ENCODE results near the gene CLPSL1. TPM values are rescaled to one million over a fixed set of nuclear protein-coding genes. Genes with fewer than 3 reads are reported as not detected.

The CLPSL1 gene
- total RNA-seq, 1 donor from 2014 or later: 0.40 TPM

DNA sequence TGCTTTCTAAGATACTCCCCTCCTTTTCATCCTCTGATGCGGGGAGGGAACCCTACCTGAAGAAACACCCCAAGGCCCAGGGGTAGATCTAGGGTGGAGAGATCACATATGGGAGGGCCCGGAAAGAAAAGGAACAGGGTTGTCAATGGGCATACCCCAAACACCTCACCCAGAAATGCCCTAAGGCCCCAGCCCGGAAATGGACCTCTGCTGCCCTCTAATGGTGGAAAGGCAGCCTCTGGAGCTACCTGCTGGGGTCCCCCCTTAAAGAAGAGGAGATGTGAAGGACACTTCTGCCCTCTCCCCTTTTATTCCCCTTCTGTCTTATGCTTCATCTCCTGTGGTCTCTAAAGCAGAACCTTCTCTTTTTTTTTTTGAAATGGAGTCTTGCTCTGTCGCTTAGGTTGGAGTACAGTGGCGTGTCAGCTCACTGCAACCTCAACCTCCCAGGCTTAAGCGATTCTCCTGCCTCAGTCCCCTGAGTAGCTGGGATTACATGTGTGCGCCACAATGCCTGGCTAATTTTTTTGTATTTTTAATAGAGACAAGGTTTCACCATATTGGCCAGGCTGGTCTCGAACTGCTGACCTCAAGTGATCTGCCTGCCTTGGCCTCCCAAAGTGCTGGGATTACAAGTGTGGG is 44.4 kb upstream of the CLPSL1 start:
- Mint-ChIP-seq H3K9me3 (no peaks in the 10 kb centered on the region), H3K27ac (no peak overlapping the region), H3K27me3 (ENCODE audit: low read depth) (no peaks in the 10 kb centered on the region), H3K36me3 (no peaks in the 10 kb centered on the region), H3K4me1 (peaks cover 43% of the 10 kb centered on the region), H3K4me3 (no peak overlapping the region)
- TF ChIP-seq, protein P1, sequence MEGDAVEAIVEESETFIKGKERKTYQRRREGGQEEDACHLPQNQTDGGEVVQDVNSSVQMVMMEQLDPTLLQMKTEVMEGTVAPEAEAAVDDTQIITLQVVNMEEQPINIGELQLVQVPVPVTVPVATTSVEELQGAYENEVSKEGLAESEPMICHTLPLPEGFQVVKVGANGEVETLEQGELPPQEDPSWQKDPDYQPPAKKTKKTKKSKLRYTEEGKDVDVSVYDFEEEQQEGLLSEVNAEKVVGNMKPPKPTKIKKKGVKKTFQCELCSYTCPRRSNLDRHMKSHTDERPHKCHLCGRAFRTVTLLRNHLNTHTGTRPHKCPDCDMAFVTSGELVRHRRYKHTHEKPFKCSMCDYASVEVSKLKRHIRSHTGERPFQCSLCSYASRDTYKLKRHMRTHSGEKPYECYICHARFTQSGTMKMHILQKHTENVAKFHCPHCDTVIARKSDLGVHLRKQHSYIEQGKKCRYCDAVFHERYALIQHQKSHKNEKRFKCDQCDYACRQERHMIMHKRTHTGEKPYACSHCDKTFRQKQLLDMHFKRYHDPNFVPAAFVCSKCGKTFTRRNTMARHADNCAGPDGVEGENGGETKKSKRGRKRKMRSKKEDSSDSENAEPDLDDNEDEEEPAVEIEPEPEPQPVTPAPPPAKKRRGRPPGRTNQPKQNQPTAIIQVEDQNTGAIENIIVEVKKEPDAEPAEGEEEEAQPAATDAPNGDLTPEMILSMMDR (IDR thresholded peaks at IDR 0.05; ENCODE audit: unreplicated experiment): peak; percentile 76
- DNase-seq (ENCODE audit: low spot score in 2 of 2, unreplicated experiment in 2 of 2): peak; percentile 57 to 88

DNA sequence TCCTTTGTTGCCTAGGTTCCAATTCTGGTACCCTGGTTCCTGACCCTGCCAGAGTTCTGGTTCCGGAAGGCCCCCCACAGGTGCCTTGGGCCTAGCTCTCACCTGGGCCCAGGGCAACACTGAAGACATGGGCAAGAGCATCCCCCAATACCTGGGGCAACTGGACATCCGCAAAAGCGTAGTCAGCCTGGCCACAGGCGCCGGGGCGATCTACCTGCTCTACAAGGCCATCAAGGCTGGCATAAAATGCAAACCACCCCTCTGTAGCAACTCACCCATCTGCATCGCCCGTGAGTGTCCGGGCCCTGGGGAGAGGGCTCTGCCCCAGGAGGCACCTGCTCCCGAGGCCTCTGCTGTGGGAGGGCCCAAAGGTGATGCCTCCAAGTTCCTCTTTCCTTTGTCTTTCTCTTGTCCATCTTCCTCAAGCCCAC is 43.8 kb upstream of the CLPSL1 start, which contains the start of gene ARMC12:
ARMC12 (plus strand) TSS at position 51 of the 431 bp plus-strand sequence; CDS start at position 128, 77 bp downstream.
- Mint-ChIP-seq H3K27ac (no peak within 1 kb of the TSS), H3K4me1 (peaks cover 43% of the 10 kb centered on the region), H3K4me3 (no peak within 1 kb of the TSS), H3K27me3 (ENCODE audit: low read depth) (no peaks in the 10 kb centered on the region), H3K36me3 (no peaks in the 10 kb centered on the region), H3K9me3 (no peaks in the 10 kb centered on the region)
- DNase-seq (ENCODE audit: low spot score in 2 of 2, unreplicated experiment in 2 of 2): no peak
- TF ChIP-seq, protein P1 (IDR thresholded peaks at IDR 0.05; ENCODE audit: unreplicated experiment): no peak

GRCh38 chr6:35737413-35738211 is 43.2 kb upstream of the CLPSL1 start:
- DNase-seq (ENCODE audit: low spot score in 2 of 2, unreplicated experiment in 2 of 2): no peak
- peaks cover 39% of the 10 kb centered on the region for H3K4me1 Mint-ChIP-seq
- H3K9me3 Mint-ChIP-seq: no peaks in the 10 kb centered on the region
- TF ChIP-seq, protein P1 (IDR thresholded peaks at IDR 0.05; ENCODE audit: unreplicated experiment): peak; percentile 68
- no peaks in the 10 kb centered on the region for H3K27me3 Mint-ChIP-seq (ENCODE audit: low read depth)
- H3K4me3 Mint-ChIP-seq: no peak overlapping the region
- no peak overlapping the region for H3K27ac Mint-ChIP-seq
- H3K36me3 Mint-ChIP-seq: no peaks in the 10 kb centered on the region

GRCh38 chr6:35739645-35740524 is 40.9 kb upstream of the CLPSL1 start:
- H3K4me1 Mint-ChIP-seq: peaks cover 29% of the 10 kb centered on the region
- H3K36me3 Mint-ChIP-seq: no peaks in the 10 kb centered on the region
- no peak overlapping the region for H3K4me3 Mint-ChIP-seq
- no peaks in the 10 kb centered on the region for H3K27me3 Mint-ChIP-seq (ENCODE audit: low read depth)
- TF ChIP-seq, protein P1 (IDR thresholded peaks at IDR 0.05; ENCODE audit: unreplicated experiment): no peak
- no peaks in the 10 kb centered on the region for H3K9me3 Mint-ChIP-seq
- H3K27ac Mint-ChIP-seq: peak overlapping the region; percentile 72
- no peak for DNase-seq (ENCODE audit: low spot score in 2 of 2, unreplicated experiment in 2 of 2)

DNA sequence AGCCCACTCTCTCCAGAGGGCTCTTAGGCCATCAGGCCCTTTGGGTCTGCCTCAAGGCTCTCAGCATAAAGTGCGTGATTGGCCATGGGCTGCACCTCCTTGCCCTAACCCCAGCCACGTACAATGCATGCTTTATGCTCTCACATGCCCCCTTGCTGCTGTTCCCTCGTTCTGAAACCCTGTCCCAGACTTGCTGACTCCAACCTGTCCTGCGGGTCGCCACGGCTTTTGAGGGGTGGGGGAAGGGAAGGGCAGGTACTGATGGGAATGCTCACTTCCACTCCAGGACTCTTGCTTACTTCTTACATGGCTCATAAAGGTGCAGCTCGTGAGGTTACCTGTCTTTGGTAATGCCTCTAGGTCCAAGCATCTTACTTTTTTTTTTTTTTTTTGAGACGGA is 38.0 kb upstream of the CLPSL1 start:
- Mint-ChIP-seq H3K36me3 (no peaks in the 10 kb centered on the region), H3K9me3 (peaks cover 5% of the 10 kb centered on the region), H3K4me3 (no peak overlapping the region), H3K27ac (no peak overlapping the region), H3K4me1 (peaks cover 19% of the 10 kb centered on the region), H3K27me3 (ENCODE audit: low read depth) (no peaks in the 10 kb centered on the region)
- TF ChIP-seq, protein P1 (IDR thresholded peaks at IDR 0.05; ENCODE audit: unreplicated experiment): no peak
- no peak for DNase-seq (ENCODE audit: low spot score in 2 of 2, unreplicated experiment in 2 of 2)

All from mesothelial cell of epicardium (in vitro differentiated cells).